ENCODE data around the gene PIEZO1.

Gene PIEZO1

GRCh38 chr16:88739977-88740726 is 44.9 kb downstream of the PIEZO1 start:
- TF ChIP-seq ZFX (IDR thresholded peaks at IDR 0.05): no peak
- TF ChIP-seq, protein P1, sequence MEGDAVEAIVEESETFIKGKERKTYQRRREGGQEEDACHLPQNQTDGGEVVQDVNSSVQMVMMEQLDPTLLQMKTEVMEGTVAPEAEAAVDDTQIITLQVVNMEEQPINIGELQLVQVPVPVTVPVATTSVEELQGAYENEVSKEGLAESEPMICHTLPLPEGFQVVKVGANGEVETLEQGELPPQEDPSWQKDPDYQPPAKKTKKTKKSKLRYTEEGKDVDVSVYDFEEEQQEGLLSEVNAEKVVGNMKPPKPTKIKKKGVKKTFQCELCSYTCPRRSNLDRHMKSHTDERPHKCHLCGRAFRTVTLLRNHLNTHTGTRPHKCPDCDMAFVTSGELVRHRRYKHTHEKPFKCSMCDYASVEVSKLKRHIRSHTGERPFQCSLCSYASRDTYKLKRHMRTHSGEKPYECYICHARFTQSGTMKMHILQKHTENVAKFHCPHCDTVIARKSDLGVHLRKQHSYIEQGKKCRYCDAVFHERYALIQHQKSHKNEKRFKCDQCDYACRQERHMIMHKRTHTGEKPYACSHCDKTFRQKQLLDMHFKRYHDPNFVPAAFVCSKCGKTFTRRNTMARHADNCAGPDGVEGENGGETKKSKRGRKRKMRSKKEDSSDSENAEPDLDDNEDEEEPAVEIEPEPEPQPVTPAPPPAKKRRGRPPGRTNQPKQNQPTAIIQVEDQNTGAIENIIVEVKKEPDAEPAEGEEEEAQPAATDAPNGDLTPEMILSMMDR (conservative IDR thresholded peaks at IDR 0.05): no peak
- H3K27ac ChIP-seq: peak overlapping the region; percentile 74

DNA sequence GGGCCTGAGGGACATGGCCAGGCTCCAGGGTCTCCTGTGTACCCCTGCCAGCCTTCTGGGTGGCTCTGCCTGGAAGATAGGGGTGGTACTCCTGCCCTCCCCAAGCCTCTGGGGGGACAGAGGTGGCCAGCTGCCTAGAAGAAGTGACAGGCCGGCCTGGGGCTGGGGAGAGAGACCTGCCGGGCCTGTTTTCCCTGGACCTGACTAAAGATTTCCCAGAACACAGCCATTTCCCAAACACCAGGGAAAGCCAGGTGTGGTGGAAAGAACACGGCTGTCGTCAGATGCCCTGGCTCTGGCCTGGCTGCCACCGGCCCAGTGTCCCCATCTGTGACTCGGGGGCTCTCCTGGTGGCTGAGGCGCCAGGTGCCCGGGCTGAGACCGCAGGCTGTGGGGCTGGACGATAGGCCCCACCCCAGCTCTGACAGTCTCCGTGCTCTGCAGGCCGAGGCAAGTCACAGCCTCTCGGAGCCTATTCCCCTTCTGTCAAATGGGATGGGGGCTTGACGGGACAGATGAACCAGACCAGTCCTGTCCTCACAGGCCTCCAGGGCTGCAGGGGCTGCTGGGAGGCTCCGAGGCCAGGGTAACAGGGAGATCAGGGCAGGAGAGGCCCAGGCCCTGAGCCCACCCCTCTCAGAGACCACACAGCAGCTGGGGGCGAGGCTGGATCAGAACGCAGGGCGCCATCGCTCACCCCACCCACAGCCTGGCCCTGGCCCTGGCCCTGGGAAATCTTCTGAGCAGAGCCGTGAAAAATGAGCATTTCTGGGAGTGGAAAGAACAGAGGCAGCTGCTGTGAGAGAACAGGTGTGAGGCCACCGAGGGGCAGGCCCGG is 45.7 kb downstream of the PIEZO1 start:
- no peak for TF ChIP-seq ZFX (IDR thresholded peaks at IDR 0.05)
- TF ChIP-seq, protein P1 (conservative IDR thresholded peaks at IDR 0.05): no peak
- H3K27ac ChIP-seq: peak overlapping the region; percentile 74

DNA sequence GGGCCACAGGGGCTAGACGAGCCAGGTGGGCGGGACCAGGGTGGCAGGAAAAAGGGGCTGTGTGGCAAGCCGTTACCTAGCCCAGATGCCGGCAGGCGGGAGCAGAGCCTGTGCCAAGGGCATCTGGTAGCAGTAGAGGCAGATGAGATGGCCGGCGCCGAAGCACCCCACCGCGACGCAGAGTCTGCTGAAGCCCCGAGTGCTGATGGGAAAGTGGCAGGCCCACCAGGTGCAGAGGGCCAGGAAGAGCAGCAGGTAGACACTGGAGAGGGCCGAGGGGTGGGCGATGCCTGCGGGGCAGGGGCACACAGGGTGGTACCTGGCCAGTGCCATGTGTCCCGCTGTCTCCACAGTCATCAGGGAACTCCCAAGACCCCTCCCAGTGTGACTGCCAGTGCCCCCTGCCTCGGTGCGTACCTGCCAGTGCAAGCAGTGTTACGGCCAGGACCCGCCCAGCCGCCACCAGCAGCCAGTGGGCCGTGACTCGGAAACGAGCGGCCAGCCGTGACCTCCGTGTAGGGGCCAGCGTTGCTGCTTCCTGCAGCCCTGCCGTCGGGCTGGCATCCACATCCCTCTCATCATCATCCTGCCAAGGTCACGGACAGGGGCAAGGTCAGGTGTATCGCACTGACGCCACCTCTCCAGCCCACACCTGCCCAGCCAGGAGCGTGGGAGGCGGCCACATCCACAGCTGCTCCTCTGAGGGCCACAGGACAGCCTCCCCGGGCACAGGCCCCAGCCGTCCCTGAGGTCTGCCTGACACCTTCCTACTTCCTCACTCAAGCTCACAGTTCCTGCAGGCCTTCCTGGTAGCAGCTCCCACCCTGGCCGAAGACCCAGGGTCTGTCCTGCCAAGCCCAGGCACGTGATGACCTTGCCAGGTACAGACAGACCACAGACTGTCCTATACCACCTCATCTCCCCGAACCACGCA is 46.6 kb downstream of the PIEZO1 start:
- H3K27ac ChIP-seq: peak overlapping the region; percentile 74
- TF ChIP-seq, protein P1 (conservative IDR thresholded peaks at IDR 0.05): no peak
- 0 out of 2 replicates have a peak, but pooled peaks have one; percentile 15 for TF ChIP-seq ZFX (IDR thresholded peaks at IDR 0.05)

GRCh38 chr16:88737298-88738150 is 47.5 kb downstream of the PIEZO1 start:
- TF ChIP-seq ZFX (IDR thresholded peaks at IDR 0.05): no peak
- TF ChIP-seq, protein P1 (conservative IDR thresholded peaks at IDR 0.05): peak; percentile 98
- H3K27ac ChIP-seq: peak overlapping the region; percentile 74

DNA sequence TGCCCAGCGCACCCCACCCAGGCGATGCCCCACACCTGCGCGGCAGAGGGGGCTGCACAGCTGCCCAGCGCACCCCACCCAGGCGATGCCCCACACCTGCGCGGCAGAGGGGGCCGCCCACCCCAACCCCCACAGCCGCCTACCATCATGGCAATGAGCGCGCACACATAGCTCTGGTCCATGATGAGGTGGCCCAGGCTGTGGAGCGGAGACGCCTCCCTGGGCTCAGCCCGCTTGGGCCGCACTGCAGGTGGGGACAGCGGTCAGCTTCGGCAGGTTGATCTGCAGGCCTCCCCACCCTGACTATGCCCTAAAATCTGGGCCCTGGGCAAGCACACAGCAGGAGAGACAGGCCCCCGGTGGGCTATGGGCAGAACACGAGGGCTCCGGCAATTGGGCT is 48.5 kb downstream of the PIEZO1 start:
- TF ChIP-seq ZFX (IDR thresholded peaks at IDR 0.05): no peak
- H3K27ac ChIP-seq: no peak overlapping the region

DNA sequence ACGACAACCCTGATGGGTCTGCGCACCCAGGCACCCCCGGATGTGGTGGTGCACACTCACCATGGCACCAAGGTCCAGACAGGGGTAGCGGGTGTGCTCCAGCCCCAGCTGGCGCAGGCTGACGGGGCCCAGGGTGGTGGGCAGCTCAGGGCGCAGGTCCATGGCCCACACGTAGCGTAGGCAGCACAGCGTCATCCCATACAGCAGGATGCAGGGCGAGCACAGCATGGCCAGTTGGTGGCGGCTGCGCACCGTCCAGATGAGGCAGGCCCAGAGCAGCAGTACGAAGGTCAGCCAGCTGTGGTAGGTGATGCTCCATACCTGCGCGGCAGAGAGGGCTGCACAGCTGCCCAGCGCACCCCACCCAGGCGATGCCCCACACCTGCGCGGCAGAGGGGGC is 48.9 kb downstream of the PIEZO1 start:
- TF ChIP-seq ZFX (IDR thresholded peaks at IDR 0.05): no peak
- TF ChIP-seq, protein P1 (conservative IDR thresholded peaks at IDR 0.05): no peak
- no peak overlapping the region for H3K27ac ChIP-seq

Measured in C4-2B (cell line).